Superior temporal gyrus (tissue), 1 donor: Measurements from ENCODE around the gene SRGAP3.

Experiments
- DNase-seq: peaks from one replicate; pipeline ENCODE4 v3.0.0-alpha.2; 2016; ENCODE audit errors: extremely low spot score

The SRGAP3 gene

GRCh38 chr3:9173445-9173844 is 76.0 kb downstream of the SRGAP3 start:
- DNase-seq = no peak

- peak; percentile 64 for DNase-seq
Measured at GRCh38 chr3:9172851-9173321, 76.6 kb downstream of the SRGAP3 start.

- DNase-seq = no peak
Measured at GRCh38 chr3:9170851-9171160, 78.6 kb downstream of the SRGAP3 start.

- DNase-seq = no peak
Measured at GRCh38 chr3:9169956-9170850, 79.2 kb downstream of the SRGAP3 start.

DNA sequence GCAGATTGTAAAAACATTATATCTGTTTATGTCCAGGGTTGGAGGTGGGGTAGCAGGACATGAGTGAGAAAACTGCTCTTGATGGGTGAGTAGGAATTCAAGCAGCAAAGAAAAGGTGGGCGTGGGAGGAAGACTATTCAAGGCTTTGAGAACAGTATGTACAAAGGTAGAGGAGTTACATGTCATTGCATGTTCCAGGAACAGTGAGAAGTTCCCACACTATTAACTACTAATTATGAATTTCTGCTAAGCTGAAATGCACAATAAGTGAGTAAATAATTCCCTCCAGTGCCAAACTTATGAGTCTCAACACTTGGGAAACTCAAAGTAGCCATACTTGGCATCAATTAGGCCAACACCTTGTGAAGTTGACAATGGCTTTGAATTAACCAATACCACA is 80.1 kb downstream of the SRGAP3 start:
- DNase-seq = no peak

DNA sequence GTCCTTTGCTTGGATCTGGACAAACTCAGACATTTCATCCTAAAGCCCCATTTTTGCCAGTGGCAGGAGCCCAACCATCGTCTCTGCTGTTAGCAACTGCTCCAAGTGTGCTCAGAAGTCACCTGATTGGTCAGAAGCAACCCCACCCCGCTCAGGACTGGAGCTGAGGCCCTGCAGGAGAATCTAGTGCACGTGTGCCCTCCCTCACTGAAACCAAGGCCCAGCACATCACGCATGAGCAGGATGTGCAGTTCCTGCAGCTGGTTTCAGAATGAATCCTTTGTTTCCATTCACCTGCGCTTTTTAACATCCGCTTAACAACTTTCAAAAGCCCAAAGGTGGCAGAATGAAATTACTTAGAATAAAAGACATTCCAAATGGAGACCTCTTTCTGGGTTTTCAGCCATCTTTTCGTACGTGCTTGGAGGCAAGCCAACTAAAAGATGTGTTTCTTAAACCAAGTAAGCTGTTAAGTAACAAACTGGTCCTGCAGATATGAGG is 81.2 kb downstream of the SRGAP3 start:
- no peak for DNase-seq

- no peak for DNase-seq
Measured at GRCh38 chr3:9167222-9167621, 82.2 kb downstream of the SRGAP3 start.

DNA sequence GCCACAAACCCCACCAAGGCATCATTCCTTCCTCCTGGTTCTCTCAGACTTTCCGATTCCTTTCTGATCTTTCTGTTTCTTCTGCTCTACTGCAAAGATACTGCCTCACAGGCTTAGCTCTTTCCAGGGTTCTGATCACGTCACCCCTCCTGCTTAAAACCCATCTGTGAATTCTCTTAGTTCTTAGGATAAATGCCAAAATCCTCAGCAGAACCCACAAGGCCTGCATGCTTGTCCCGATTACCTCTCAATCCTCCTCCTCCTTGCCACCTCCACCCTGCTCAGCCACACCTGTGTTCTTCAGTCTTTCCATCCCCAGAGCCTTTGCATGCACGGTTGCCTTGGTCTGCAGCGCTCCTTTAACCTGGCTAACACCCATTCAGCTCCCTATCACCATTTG is 84.0 kb downstream of the SRGAP3 start:
- DNase-seq = no peak

- no peak for DNase-seq
Measured at GRCh38 chr3:9163289-9163688, 86.2 kb downstream of the SRGAP3 start.

GRCh38 chr3:9161811-9162210 is 87.6 kb downstream of the SRGAP3 start:
- no peak for DNase-seq

DNA sequence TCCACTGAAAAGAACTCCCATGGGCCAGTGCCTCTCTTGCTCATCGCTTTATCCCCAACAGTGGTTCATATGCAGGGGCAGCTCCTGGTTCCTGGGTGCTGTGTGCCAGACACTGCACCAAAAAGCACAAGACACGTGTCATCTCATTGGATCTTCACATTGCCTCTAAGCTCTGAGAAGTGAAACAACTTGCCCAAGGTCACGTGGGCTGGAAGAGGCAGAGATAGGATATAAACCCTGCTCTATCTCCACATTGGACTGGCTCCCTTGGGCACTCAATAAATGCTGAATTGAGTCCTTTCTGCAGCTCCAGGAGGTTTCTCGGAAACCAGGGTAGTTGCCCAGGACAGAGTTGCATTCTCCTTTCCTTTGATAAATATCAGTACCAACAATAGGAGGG is 88.1 kb downstream of the SRGAP3 start:
- no peak for DNase-seq

DNA sequence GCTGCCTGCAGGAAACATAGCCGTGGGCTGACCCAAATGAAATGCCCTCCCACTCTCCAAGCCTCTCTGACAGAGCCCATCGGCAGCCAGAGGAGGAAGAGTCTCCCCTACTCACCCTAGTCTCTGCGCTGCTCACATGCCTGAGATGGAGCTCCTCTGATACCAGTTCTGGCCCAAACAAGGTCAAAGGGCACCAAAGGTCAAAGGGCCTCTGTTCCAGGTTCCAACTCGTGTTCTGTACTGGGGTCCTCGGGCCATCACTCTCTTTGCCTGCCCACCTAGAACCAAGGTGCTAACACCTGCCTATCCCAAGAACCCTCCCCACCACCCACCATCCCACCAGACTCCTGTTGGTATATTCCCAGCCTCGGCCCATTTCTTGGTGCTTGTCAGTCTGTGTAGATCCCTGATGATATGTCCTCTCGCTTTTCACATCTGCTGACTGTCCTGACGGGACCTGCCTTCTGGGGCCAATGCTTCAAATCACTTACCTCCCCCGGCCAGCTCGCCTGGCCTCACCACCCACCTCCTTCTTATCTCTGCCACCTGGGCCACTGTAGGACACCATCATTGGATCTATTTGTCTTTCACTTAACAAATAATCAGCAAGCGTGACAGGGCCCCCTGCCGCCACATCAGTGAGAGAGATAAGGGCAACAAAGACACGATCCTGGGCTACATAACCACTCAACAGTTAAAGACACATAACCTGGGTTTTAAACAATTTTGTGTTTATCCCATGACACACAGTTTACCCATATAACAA is 90.4 kb downstream of the SRGAP3 start:
- DNase-seq = no peak

- DNase-seq = no peak
Measured at GRCh38 chr3:9157651-9158362, 91.6 kb downstream of the SRGAP3 start.

DNA sequence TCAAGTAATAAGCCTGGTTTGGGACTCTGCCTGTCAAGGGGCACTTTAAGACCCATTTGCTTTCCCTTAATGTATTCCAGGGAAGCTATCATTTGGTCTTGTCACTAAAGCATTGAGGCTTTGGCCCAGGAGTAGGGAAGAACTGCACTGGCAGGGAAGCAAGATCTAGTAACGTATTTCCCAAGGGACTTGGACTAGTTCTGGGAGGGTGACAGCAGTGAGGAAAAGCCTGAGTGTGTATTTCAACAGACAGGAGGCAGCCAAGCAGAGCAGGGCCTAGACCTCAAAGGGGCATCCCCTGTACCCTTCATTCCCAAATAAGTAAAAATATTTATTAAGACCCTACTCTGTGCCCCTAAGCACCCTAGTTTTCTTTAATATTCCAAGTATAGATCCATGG is 92.8 kb downstream of the SRGAP3 start:
- DNase-seq = no peak

DNA sequence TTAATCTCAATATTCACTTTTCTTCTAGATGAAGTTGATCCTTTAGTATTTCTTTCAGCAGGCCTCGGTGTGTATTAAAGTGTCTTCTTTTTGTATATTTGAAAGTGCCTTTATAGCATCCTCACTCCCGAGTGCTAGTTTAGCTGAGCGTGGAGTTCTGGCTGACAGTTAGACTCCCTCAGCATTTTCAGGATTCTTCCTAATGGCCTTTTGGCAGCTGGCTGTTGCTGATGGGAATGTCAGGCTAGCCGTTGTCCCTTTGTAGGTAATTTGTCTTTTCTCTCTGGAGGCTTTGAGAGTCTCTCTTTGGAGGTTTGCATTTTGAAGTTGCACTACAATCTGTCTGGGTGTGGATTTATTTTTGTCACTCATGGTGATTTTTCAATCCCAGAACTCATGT is 94.4 kb downstream of the SRGAP3 start:
- no peak for DNase-seq

DNA sequence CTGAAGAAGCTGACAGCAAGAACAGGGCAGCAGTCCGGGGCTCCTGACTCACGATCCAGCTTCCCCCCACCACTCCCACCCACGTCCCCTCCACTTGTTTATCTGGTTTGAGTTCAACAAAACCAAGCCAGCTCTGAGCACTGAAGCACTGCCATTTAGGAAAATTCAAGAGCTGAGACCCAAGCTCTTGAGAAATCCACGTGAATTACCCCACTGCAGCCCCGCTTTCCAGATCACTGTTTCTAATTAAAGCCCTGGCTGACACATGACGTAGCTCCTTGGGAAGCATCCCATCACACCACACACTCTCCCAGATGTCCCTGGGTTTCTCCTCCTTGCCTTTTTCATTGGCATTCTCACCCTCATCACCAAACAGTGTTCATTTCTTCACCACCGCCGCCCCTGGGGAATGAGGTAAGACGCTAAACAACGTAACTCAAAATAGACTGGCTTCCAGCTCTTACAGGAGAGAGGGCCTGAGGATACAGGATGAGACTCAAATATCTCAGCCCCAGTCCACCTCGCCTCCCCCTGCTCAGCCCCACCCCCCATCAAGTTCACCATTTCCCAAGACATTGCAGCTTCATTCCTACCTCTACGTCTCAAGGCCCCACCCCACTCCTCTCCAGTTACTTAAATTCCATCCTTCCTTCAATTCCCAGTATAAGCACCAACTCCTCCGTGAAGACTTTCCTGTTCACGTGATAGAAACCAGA is 95.4 kb downstream of the SRGAP3 start:
- DNase-seq = peak; percentile 74

- DNase-seq = no peak
Measured at GRCh38 chr3:9151240-9151639, 98.2 kb downstream of the SRGAP3 start.

GRCh38 chr3:9149566-9149965 is 99.9 kb downstream of the SRGAP3 start:
- no peak for DNase-seq

DNA sequence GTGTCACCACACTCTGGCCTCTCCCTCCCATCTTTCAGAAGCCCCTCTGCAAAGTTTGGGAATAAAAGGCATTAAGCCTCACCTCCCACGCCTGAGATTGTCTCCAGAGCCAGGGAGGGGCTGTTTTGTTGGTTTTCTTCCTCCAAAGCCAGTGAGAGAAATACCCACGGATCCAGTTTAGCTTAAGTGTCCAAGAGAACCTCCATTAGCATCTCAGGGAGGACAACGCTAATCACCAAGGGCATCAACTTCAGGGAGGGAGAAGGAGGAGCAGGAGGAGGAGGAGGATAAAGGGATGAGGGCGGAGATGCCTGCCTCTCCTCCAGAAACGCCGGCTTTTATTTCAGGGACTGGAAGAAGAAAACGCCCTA is 101.6 kb downstream of the SRGAP3 start:
- DNase-seq = no peak

- no peak for DNase-seq
Measured at GRCh38 chr3:9147215-9147895, 102.1 kb downstream of the SRGAP3 start.
